HG02840 (cell line): ENCODE data around the gene SIRT2.

Experiments
- ATAC-seq: cut with Tn5 transposase; IDR thresholded peaks from one replicate; pipeline ENCODE4 v1.9.1; 2021; ENCODE audit warnings: mild to moderate bottlenecking, moderate library complexity, moderate number of reproducible peaks; ENCODE audit not compliant: unreplicated experiment, low FRiP score

SIRT2 gene

DNA sequence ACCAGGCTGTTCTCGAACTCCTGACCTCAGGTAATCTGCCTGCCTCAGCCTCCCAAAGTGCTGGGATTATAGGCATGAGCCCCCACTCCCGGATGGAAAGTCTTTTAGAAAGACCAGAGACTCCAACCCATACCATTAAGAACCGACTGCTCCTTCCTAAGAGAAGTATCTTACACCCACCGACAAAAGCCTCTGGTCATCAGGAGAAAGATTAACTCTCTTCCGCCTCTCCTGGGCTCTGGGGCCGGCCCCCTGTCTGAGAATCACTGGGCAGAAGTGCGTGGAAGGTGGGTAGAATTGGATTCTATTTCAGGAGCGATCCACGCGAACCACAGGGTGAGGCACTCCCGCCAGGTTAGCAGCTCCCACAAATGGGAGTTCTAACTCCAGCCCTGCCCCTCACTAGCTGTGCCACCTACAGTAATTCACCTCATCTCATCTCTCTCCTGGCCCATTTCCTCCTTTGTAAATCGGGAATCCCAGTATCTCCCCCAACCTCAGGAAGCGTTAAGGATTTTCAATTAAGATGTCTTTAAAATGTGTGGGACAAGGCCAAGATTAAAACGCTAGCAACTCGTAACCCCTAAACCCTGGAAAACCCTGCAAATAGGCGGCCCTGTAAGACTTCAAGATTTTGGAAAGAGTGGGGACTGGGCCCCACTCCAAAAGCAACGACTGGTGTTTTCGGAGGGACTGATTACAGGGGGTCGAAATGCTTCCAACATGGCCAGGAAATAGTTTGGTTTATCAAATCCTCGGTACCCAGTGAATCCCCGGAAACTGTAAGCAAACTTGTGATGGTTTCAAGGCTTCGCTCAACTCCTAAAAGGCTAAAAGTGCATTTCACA lies 50.9 kb downstream of the SIRT2 start:
- no peak for ATAC-seq

- no peak for ATAC-seq
Observed at GRCh38 chr19:38846097-38846496, 53.3 kb downstream of the SIRT2 start.

GRCh38 chr19:38845374-38846024 lies 53.9 kb downstream of the SIRT2 start:
- no peak for ATAC-seq

GRCh38 chr19:38844093-38844686 lies 55.2 kb downstream of the SIRT2 start:
- no peak for ATAC-seq

GRCh38 chr19:38843175-38843758 lies 56.2 kb downstream of the SIRT2 start:
- no peak for ATAC-seq

DNA sequence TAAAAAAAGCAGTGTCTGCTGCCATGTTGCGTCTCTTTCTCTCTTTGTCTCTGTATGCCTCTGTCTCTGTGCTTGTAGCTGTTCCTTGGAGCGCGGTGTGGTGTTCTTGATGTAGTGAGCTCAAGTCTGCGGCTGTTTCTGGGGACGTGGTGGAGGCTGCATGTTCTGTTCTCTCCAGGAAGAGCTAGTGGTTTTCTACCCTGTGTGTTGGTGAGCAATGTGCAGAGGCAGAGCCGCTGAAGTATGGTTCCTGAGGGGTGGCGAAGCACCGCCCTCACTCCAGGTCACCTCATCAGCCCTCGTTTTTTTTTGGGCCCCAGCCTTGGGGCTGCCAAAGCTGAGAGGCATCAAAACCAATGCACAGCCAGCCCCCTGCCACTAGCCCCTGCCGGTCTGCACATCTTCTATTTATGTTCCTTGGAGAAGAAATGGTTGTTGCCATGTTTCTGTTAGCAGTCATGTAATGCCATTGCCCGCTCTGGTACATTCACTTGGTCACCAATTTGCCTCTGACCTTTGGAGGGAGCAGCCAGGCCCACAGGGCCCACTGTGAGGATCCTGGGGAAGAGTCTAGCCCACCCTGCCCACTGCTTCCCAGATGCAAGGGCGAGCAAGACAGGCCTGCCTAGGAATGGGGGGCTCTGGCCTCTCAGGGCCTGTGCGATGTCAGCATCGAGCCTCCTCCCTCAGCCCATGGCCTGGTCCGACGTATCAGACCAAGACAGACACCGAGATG lies 56.8 kb downstream of the SIRT2 start:
- ATAC-seq = no peak

GRCh38 chr19:38841787-38842438 lies 57.5 kb downstream of the SIRT2 start:
- ATAC-seq = no peak

DNA sequence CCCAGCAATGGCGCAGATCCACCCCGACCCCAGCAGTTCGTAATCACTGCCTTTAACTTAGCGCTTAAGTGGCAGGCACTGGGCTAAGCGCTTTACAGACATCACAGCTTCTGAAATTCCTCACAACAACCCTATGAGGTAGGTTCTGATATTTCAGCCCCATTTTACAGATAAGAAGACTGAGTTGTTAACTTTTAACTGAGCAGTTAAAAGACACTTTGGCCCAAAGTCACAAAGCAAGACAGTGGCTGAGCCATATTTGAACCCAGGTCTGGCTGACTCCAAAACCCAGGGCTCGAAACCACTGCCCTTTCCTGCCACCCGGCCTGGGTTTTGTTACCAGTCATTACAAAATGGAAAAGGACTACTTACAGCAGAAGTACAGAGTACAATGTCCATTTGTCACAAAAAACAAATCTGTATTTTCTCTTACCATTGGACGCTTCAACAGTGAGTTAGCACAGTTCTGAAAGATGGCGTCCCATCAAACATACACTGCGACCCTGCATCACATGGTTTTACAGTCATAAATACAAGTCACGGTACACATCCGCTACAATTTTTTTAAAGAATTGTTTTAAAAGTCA lies 58.1 kb downstream of the SIRT2 start:
- no peak for ATAC-seq

DNA sequence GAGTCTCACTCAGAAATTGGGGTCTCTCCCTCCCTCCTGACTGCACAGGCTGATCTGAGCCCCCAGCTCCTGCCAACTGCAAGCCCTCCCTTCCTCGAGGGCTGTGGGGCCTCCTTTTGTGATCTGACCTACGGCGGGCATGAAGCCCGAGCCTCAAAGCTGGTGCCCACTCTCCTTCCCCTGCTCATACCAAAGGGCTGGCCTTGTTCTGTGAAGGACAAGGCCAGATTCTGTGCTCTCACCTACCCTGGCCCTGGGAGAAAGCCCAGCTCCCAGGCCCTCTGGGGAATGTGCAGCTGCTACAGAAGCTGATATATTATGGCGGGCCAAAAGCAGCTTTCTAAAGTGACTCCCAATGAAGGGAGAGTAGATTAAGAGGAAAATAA lies 58.8 kb downstream of the SIRT2 start:
- no peak for ATAC-seq

DNA sequence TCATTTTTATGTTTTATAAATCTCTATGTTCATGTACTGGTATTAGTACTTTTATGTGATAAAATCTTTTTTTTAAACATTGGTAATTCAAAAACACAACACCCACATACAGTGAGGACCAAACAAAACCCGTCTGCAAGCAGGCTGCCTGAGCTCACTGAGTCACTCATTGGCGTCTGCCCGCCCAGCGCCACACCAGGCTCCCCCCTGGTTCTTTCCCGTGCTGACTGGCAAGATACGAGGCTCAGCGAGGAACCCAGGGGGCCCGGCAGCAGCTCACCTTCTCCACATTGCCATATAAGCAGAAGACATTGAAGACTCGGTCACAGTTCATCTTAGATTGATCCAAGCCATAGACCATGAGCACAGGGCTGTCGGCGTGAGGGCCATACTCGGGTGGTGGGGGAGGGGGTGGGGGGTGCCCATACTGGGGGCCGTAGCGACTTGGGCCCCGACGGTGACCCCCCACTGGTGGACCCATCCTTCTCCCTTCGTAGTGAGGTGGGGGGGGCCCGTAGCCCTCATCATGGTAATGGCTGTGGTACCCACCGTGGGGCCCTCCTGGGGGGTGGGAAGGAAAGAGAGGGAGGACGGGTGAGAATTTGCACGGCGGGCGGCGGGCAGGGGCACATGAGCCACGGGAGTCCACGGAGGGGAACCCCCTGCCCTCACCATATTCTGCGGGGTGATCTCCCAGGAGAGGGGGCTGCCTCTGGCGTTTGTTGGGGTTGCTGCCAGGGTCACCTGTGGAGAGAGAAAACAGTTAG lies 59.4 kb downstream of the SIRT2 start:
- no peak for ATAC-seq

DNA sequence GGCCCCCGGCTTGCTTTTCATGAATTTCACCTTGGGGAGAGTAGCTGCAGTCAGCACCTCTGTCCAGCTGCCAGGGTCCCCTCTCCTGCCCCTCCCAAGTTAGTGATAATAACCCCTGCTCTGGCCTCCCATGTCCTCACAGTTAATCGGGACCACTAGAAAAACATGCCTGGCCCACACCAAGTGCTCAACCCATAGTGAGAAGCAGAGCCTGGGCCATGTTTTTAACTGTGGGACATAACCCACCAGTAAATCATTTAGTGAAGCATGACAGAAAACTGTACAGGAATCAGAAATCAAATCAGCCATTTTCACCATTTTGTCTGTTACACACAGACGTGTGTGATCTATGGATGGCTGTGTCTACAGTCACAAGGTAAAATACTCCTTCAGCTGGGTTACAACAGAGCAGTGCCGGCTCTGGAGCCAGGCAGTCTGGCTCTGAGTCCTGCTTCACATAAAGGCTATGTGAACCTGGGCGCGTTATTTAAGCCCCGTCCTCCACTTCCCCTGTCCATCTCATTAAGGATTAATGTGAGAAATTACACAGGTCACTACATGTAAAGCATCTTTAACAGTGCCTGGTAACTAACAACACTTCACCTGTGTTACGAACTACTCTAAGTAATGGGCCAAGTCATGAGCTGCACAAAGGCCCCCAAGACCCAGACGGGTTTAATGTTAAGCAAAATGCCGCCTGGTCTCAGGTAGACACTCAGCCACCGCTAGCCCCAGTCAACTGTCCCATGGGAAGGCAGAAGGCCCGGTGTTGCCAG lies 60.2 kb downstream of the SIRT2 start:
- ATAC-seq = no peak

DNA sequence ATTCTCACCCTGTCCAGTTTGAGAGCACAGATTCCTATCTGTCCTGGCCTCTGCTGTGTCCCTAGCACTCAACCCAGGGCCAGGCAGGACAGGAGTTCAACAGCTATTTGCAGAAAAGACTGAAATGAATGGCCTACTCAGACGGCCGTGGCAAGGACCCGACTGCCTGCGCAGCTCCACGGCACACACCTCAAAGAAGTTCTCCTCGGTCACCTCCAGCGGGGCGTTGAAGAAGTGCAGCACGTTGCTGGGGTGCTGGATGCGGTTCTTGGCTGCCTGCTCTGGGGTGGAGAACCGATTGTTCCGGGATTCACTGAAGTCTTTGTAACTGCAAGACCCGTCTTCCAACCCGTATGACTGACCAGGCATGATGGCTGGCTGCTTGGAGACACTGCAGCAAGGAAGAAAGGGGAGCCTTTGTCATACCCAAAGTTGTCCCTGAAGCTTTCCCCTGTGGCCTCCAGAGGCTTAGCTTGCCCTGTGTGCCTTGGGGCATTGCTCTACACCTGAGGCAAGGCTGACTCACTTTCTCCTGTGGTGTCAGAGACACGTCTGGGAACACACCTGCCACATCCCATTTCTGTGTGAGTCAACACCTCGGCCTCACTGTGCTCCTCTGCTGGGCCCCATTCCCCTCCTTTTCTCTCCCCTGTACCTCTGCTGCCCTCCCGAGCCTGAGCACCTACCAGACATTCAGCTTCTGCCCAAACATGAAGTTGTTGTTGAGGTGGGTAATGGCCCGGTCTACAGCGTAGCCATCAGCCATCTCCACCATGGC lies 61.0 kb downstream of the SIRT2 start:
- no peak for ATAC-seq

GRCh38 chr19:38837656-38838121 lies 61.7 kb downstream of the SIRT2 start:
- no peak for ATAC-seq

DNA sequence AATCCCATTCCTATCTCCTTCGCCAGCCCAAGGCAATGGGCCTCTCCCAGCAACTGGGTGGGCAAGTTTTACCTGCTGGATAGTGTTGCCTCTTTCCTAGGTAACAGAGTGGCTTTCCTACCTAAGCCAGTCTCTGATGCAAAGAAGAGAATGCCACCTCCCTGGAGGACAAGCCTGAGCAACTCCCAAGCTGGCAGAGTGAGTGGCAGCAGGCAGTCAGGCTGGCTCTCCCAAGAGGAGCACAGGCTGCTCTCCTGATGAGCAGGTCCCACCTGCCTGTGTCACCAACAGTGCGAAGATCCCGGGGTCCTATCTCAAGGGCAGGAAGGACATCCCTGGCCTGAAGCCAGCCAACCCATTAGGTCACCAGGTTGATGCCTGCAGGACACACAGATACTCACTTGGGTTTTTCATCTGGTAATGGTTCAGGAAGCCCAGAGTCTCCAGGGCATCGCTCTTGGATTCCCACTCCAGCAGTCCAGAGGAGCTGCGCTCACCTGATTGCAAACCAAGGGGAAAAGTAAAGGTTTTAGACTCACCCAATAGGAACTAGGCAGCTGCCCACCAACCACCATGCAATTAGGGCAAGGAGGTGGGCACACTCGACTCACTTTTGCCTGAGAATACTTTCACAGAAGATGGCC lies 62.3 kb downstream of the SIRT2 start:
- no peak for ATAC-seq

- ATAC-seq = no peak
Observed at GRCh38 chr19:38836159-38836982, 63.0 kb downstream of the SIRT2 start.

- ATAC-seq = no peak
Observed at GRCh38 chr19:38834590-38834989, 64.8 kb downstream of the SIRT2 start.
